K562 (cell line): ENCODE measurements around the gene MICU2. TPM values are rescaled to one million over a fixed set of nuclear protein-coding genes. Genes with fewer than 3 reads are reported as not detected.

Experiments
- ATAC-seq: fragments of 200-7000 bp; cut with Tn5 transposase; 3 replicates; pipeline ENCODE4 v1.9.1; 2020; ENCODE audit warnings: moderate library complexity
- BruUV-seq: library from RNA; stranded (reverse); fragments of 400-500 nt; replicated peaks from 2 replicates; lab custom pipeline; 2021; lab: Mats Ljungman, UMichigan
- CTCF ChIA-PET: fragments of 300-600 bp; formaldehyde crosslinking; extraction: SDS; loops from one replicate; lab custom pipeline; 2021; ENCODE audit warnings: low intra/inter-chr PET ratio; lab: Yijun Ruan, JAX
- POLR2A ChIA-PET: fragments of 300-600, 350-650 bp; sonication (Branson Sonifier 250); formaldehyde crosslinking; extraction: SDS; loops from one replicate; lab custom pipeline; 2021; ENCODE audit warnings: antibody characterized with exemption, inconsistent platforms; lab: Yijun Ruan, JAX
- DNase-seq, 4 experiments: peaks; one replicate each; pipeline versions ENCODE4 v3.0.0 to v3.0.0-alpha.2; 2011 to 2018; ENCODE audit warnings: low spot score in 3 of 4, mixed read lengths in 3 of 4; ENCODE audit errors: extremely low read depth in 1 of 4
- FAIRE-seq: peaks from 2 replicates; lab custom pipeline; 2011; peaks lifted over from hg19 to GRCh38; lab: Jason Lieb, UNC
- H2AFZ ChIP-seq: 2 replicates; pipeline ENCODE4 v1.6.0; 2011; ENCODE audit warnings: low read depth, low read length, control low read depth, inconsistent platforms
- H3K27ac ChIP-seq: fragments of 200-600 bp; 3 replicates; pipeline ENCODE4 v1.8.0; 2011; ENCODE audit warnings: low read depth, mild to moderate bottlenecking, control low read depth, inconsistent platforms, low read length, moderate library complexity, mixed read lengths; ENCODE audit errors: extremely low read depth
- H3K27me3 ChIP-seq, 2 experiments: fragments of 300-600 bp in 1 of 2; 2 replicates in 1 of 2; 3 replicates in 1 of 2; pipeline versions ENCODE4 v1.6.0 to v1.8.0; 2011; ENCODE audit warnings: inconsistent platforms in 2 of 2, low read length in 2 of 2, mild to moderate bottlenecking in 1 of 2, mixed read lengths in 1 of 2, moderate library complexity in 1 of 2; ENCODE audit not compliant: control insufficient read depth in 2 of 2, insufficient read depth in 2 of 2
- H3K36me3 ChIP-seq: fragments of 300-600 bp; 3 replicates; pipeline ENCODE4 v1.8.0; 2011; ENCODE audit warnings: mild to moderate bottlenecking, low read length, inconsistent platforms; ENCODE audit not compliant: control insufficient read depth, insufficient read depth
- H3K4me1 ChIP-seq, 2 experiments: fragments of 200-600 bp in 1 of 2; replicated peaks in 1 of 2; 2 replicates in 1 of 2; 3 replicates in 1 of 2; pipeline versions ENCODE4 v1.5.1 to v1.8.0; 2011; ENCODE audit warnings: inconsistent platforms in 2 of 2, low read length in 2 of 2, mild to moderate bottlenecking in 1 of 2, mixed read lengths in 1 of 2, moderate library complexity in 1 of 2; ENCODE audit not compliant: control insufficient read depth in 2 of 2, insufficient read depth in 2 of 2
- H3K4me2 ChIP-seq: 2 replicates; pipeline ENCODE4 v1.6.1; 2011; ENCODE audit warnings: low read length, control low read depth, inconsistent platforms, mixed read lengths; ENCODE audit not compliant: insufficient read depth
- H3K4me3 ChIP-seq: fragments of 200-600 bp; sonication (generic), shearing (Covaris generic); 2 replicates; pipeline ENCODE4 v1.5.1; 2016; ENCODE audit warnings: control low read depth, inconsistent platforms
- H3K79me2 ChIP-seq: fragments of 200-600 bp; 3 replicates; pipeline ENCODE4 v1.8.0; 2011; ENCODE audit warnings: low read length, inconsistent platforms; ENCODE audit not compliant: control insufficient read depth, insufficient read depth
- H3K9ac ChIP-seq, 2 experiments: 2 replicates each; pipeline versions ENCODE4 v1.6.0 to v1.6.1; 2011; ENCODE audit warnings: low read depth in 2 of 2, low read length in 2 of 2, control low read depth in 1 of 2, inconsistent platforms in 1 of 2, mild to moderate bottlenecking in 1 of 2, mixed read lengths in 1 of 2; ENCODE audit not compliant: insufficient read depth in 1 of 2
- H3K9me1 ChIP-seq: one replicate; pipeline ENCODE4 v1.6.0; 2011; ENCODE audit warnings: inconsistent platforms, mild to moderate bottlenecking, low read length, moderate library complexity; ENCODE audit not compliant: control insufficient read depth, insufficient read depth
- H3K9me3 ChIP-seq: replicated peaks from 2 replicates; pipeline ENCODE4 v1.5.1; 2011; ENCODE audit warnings: low read depth, low read length, inconsistent platforms; ENCODE audit not compliant: control insufficient read depth, insufficient read depth
- H4K20me1 ChIP-seq: replicated peaks from 2 replicates; pipeline ENCODE4 v1.6.1; 2011; ENCODE audit warnings: low read length, inconsistent platforms, mixed read lengths; ENCODE audit not compliant: control insufficient read depth, insufficient read depth
- ARHGAP35 ChIP-seq: fragments of 450-650 bp; IDR thresholded peaks from 2 replicates; pipeline ENCODE4 v1.6.1; 2018; ENCODE audit not compliant: partially characterized antibody
- DNMT1 ChIP-seq: fragments of 450-650 bp; IDR thresholded peaks from 2 replicates; pipeline ENCODE4 v1.6.1; 2016; ENCODE audit warnings: antibody characterized with exemption, mild to moderate bottlenecking
- HOMEZ ChIP-seq: fragments of 250-450 bp; sonication (Bioruptor Pico); IDR thresholded peaks from 2 replicates; pipeline ENCODE4 v1.4.0; 2020; ENCODE audit warnings: mild to moderate bottlenecking, moderate library complexity
- JUN ChIP-seq, 2 experiments: sonication (generic) in 1 of 2; formaldehyde crosslinking in 1 of 2; IDR thresholded peaks; 2 replicates each; pipeline versions ENCODE4 v1.6.1 to v1.8.0; 2012 to 2022; ENCODE audit warnings: borderline replicate concordance in 2 of 2, mild to moderate bottlenecking in 2 of 2, improper control_type of control experiment in 1 of 2, low read depth in 1 of 2, low read length in 1 of 2, missing genetic modification reagents in 1 of 2
- MAFK ChIP-seq: IDR thresholded peaks from 2 replicates; pipeline ENCODE4 v1.6.1; 2011; ENCODE audit warnings: low read length, improper control_type of control experiment
- NCOA6 ChIP-seq: fragments of 450-650 bp; IDR thresholded peaks from 2 replicates; pipeline ENCODE4 v1.6.1; 2017; ENCODE audit warnings: mild to moderate bottlenecking
- NFRKB ChIP-seq: fragments of 450-650 bp; IDR thresholded peaks from 2 replicates; pipeline ENCODE4 v1.6.1; 2016; ENCODE audit warnings: low read depth
- NKRF ChIP-seq: fragments of 450-650 bp; IDR thresholded peaks from 2 replicates; pipeline ENCODE4 v1.6.1; 2016; ENCODE audit warnings: borderline replicate concordance
- ZBTB17 ChIP-seq: fragments of 450-650 bp; formaldehyde crosslinking; IDR thresholded peaks from 2 replicates; pipeline ENCODE4 v1.4.0; 2020; ENCODE audit warnings: mild to moderate bottlenecking
- ZNF124 ChIP-seq: sonication (generic); formaldehyde crosslinking; IDR thresholded peaks from 2 replicates; pipeline ENCODE4 v1.8.1; 2022; ENCODE audit warnings: missing genetic modification reagents
- ZNF311 ChIP-seq: fragments of 250-450 bp; sonication (Bioruptor Pico); IDR thresholded peaks from 2 replicates; pipeline ENCODE4 v1.4.0; 2020; ENCODE audit warnings: mild to moderate bottlenecking, moderate library complexity
- WGBS: fragments of 100-300 bp; shearing (Covaris generic); methylation state at CpG from one replicate; pipeline ENCODE4 v1.1.6; 2016; ENCODE audit warnings: low coverage, mixed read lengths; ENCODE audit not compliant: insufficient coverage; ENCODE audit errors: missing lambda C conversion rate; 5-methylcytosine and 5-hydroxymethylcytosine counted together
- in situ Hi-C: fragments of 300-500 bp; cut with MboI; formaldehyde crosslinking; loops from 4 replicates; pipeline ENCODE4 v1.15.0; 2018; ENCODE audit warnings: inconsistent platforms, mixed read lengths
- intact Hi-C: fragments of 100-400 bp; cut with micrococcal nuclease; formaldehyde crosslinking; loops from 2 replicates; pipeline ENCODE4 v1.14.2; 2022
- polyA plus RNA-seq, 8 experiments: library from polyadenylated mRNA; depleted of rRNA in 4 of 8; stranded (reverse) in 5 of 8; unstranded in 3 of 8; fragments of >200 nt; fragmentation: Nextera tagmentation in 2 of 8; fragmentation: Illumina TruSeq in 1 of 8; extraction: Ambion mirVana in 2 of 8; extraction: Trizol in 1 of 8; gene quantifications; 2 replicates each; pipeline versions ENCODE4 v1.2.1 to v1.2.3, GENCODE V29; 2011 to 2014; ENCODE audit warnings: inconsistent platforms in 1 of 8, missing spikeins in 1 of 8
- total RNA-seq, 7 experiments: library from RNA; depleted of rRNA in 6 of 7; stranded (reverse); fragments of >200 nt in 6 of 7; fragmentation: Illumina TruSeq in 2 of 7; extraction: Trizol in 2 of 7; gene quantifications; 2 replicates each; pipeline versions ENCODE4 v1.2.1 to v1.2.3, GENCODE V29; 2011 to 2021; ENCODE audit warnings: low replicate concordance in 1 of 7
- TF ChIP-seq, protein P1 (sequence below): fragments of 250-450 bp; sonication (Bioruptor Pico); IDR thresholded peaks from 2 replicates; pipeline ENCODE4 v1.8.0; 2022; ENCODE audit warnings: inconsistent platforms
- TF ChIP-seq, protein P2 (sequence below): IDR thresholded peaks from 2 replicates; pipeline ENCODE4 v1.6.1; 2012; ENCODE audit warnings: low read depth, low read length, improper control_type of control experiment, borderline replicate concordance

Gene MICU2
- total and polyA plus RNA-seq, 9 of the 15 experiments (the other 6 are each of a cell fraction or from before 2014, with no cell fraction given): 9.1 to 41.8 (median 33.4) TPM

- no peak for TF ChIP-seq ZBTB17 (CRISPR knock-in tag)
Measured at GRCh38 chr13:21549633-21550032, 54.3 kb downstream of the MICU2 start (continued).

GRCh38 chr13:21548577-21548976, 55.4 kb downstream of the MICU2 start:
- no peak for ATAC-seq
- no peaks in the 10 kb centered on the region; the same call in 2 of the 3 replicates for H3K36me3 ChIP-seq
- H3K4me3 ChIP-seq: no peak overlapping the region
- no peaks in the 10 kb centered on the region for H3K9me3 ChIP-seq
- CTCF ChIA-PET: no interaction called here
- no peak overlapping the region for H3K9ac ChIP-seq
- no peak overlapping the region for H2AFZ ChIP-seq
- no peak overlapping the region for H3K27ac ChIP-seq
- POLR2A ChIA-PET: no interaction called here
- FAIRE-seq: no peak
- WGBS: 72% methylated on average over 4 of the region's 5 CpGs
- no peaks in the 10 kb centered on the region for H3K27me3 ChIP-seq
- no peaks in the 10 kb centered on the region for H3K9me1 ChIP-seq
- intact Hi-C loops: no loop called here
- H3K79me2 ChIP-seq: peaks cover 4% of the 10 kb centered on the region; the same call in 1 of the 3 replicates
- no peaks in the 10 kb centered on the region; a peak in 1 of 5 replicates for H3K4me1 ChIP-seq
- H3K4me2 ChIP-seq: no peak overlapping the region
- BruUV-seq: no TSS peak
- in situ Hi-C loops: no loop called here
- DNase-seq: no peak
- no peaks in the 10 kb centered on the region for H4K20me1 ChIP-seq
- TF ChIP-seq, protein P1, sequence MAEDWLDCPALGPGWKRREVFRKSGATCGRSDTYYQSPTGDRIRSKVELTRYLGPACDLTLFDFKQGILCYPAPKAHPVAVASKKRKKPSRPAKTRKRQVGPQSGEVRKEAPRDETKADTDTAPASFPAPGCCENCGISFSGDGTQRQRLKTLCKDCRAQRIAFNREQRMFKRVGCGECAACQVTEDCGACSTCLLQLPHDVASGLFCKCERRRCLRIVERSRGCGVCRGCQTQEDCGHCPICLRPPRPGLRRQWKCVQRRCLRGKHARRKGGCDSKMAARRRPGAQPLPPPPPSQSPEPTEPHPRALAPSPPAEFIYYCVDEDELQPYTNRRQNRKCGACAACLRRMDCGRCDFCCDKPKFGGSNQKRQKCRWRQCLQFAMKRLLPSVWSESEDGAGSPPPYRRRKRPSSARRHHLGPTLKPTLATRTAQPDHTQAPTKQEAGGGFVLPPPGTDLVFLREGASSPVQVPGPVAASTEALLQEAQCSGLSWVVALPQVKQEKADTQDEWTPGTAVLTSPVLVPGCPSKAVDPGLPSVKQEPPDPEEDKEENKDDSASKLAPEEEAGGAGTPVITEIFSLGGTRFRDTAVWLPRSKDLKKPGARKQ (CRISPR knock-in tag): no peak
- TF ChIP-seq, protein P2, sequence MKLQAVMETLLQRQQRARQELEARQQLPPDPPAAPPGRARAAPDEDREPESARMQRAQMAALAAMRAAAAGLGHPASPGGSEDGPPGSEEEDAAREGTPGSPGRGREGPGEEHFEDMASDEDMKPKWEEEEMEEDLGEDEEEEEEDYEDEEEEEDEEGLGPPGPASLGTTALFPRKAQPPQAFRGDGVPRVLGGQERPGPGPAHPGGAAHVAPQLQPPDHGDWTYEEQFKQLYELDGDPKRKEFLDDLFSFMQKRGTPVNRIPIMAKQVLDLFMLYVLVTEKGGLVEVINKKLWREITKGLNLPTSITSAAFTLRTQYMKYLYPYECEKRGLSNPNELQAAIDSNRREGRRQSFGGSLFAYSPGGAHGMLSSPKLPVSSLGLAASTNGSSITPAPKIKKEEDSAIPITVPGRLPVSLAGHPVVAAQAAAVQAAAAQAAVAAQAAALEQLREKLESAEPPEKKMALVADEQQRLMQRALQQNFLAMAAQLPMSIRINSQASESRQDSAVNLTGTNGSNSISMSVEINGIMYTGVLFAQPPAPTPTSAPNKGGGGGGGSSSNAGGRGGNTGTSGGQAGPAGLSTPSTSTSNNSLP: no peak
- TF ChIP-seq MAFK (no peak), ZNF124 (CRISPR knock-in tag) (no peak), JUN (IDR thresholded peaks at IDR 0.05; ENCODE audit: borderline replicate concordance, low read depth, low read length) (no peak), JUN (CRISPR knock-in tag; IDR thresholded peaks at IDR 0.05; ENCODE audit: borderline replicate concordance) (no peak), ZNF311 (CRISPR knock-in tag) (no peak), HOMEZ (CRISPR knock-in tag) (no peak), DNMT1 (no peak), ARHGAP35 (no peak), NCOA6 (no peak), NKRF (no peak), NFRKB (no peak)
